ENCODE measurements around the gene CFAP69. TPM values are rescaled to one million over a fixed set of nuclear protein-coding genes. Genes with fewer than 3 reads are reported as not detected.
A peak's percentile ranks its signal among the peaks of the same experiment; 100 is the strongest.

CFAP69 gene
- total and polyA plus RNA-seq, 2 experiments from 2014 or later = 4.9 to 7.9 TPM

DNA sequence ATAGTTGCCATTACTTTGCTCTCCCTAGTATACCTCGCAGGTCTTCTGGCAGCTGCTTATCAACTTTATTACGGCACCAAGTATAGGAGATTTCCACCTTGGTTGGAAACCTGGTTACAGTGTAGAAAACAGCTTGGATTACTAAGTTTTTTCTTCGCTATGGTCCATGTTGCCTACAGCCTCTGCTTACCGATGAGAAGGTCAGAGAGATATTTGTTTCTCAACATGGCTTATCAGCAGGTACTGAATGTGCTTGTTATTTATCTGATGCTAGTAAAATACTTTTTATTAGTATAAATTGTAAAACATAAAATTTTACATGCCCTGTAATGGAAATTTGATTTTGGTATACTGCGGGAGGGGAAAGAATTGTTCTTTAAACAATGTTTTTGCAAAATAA, 17.7 kb upstream of the CFAP69 start (continued):
- TF ChIP-seq ZNF462 (CRISPR knock-in tag; IDR thresholded peaks at IDR 0.05) (no peak), POLR2AphosphoS5 (IDR thresholded peaks at IDR 0.05; ENCODE audit: low read depth) (no peak), CTCF (conservative IDR thresholded peaks at IDR 0.05; ENCODE audit: low read depth in 2 of 2) (no peak), ZNF114 (CRISPR knock-in tag; IDR thresholded peaks at IDR 0.05) (no peak)

DNA sequence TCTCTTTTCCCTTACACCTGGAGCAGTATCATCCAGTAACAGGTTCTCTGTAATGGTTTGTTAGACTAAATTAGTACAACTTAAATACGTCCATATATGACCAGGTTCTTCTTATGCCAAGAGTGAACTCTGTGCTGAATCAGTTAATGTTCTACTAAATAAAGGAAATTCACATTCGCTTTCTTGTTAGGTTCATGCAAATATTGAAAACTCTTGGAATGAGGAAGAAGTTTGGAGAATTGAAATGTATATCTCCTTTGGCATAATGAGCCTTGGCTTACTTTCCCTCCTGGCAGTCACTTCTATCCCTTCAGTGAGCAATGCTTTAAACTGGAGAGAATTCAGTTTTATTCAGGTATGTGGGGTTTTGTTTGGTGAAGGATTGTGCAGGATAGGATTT, 15.3 kb upstream of the CFAP69 start:
- ATAC-seq = no peak
- no peaks in the 10 kb centered on the region for H3K36me3 ChIP-seq (ENCODE audit: insufficient read depth)
- Mint-ChIP-seq H3K4me3 (no peak overlapping the region), H3K4me1 (peaks cover 21% of the 10 kb centered on the region), H3K9me3 (no peaks in the 10 kb centered on the region), H3K36me3 (ENCODE audit: low read depth) (no peaks in the 10 kb centered on the region; the same call in 1 of the 3 replicates), H3K27ac (peak overlapping the region; percentile 65; the same call in 1 of the 2 replicates), H3K27me3 (ENCODE audit: insufficient read depth, low read depth, poor library complexity) (no peaks in the 10 kb centered on the region)
- no peaks in the 10 kb centered on the region for H4K20me1 ChIP-seq (replicated peaks; ENCODE audit: insufficient read depth)
- no peak overlapping the region for H3K4me3 ChIP-seq
- H3K27ac ChIP-seq (ENCODE audit: low read depth) = no peak overlapping the region
- peak overlapping the region; percentile 22; the same call in 1 of the 2 replicates for H3K4me2 ChIP-seq
- H2AFZ ChIP-seq = no peak overlapping the region
- H3F3A ChIP-seq (replicated peaks; ENCODE audit: low read depth) = no peaks in the 10 kb centered on the region
- H3K27me3 ChIP-seq (ENCODE audit: insufficient read depth) = no peaks in the 10 kb centered on the region
- H3K9me2 ChIP-seq (ENCODE audit: insufficient read depth) = no peaks in the 10 kb centered on the region
- no peaks in the 10 kb centered on the region for H3K79me2 ChIP-seq (replicated peaks; ENCODE audit: insufficient read depth)
- peaks cover 25% of the 10 kb centered on the region for H3K4me1 ChIP-seq (ENCODE audit: insufficient read depth)
- DNase-seq (ENCODE audit: low spot score) = no peak
- TF ChIP-seq NANOG (IDR thresholded peaks at IDR 0.05; ENCODE audit: borderline replicate concordance) (no peak), ZNF114 (CRISPR knock-in tag; IDR thresholded peaks at IDR 0.05) (no peak), ZNF462 (CRISPR knock-in tag; IDR thresholded peaks at IDR 0.05) (no peak), EZH2 (IDR thresholded peaks at IDR 0.05; ENCODE audit: low read depth, unreplicated experiment) (no peak), STAT1 (IDR thresholded peaks at IDR 0.05; ENCODE audit: unreplicated experiment) (no peak)

All from GM23338 (cell line).